ENCODE measurements around the gene DPYSL4. TPM values are rescaled to one million over a fixed set of nuclear protein-coding genes. Genes with fewer than 3 reads are reported as not detected.

DPYSL4 gene
- total RNA-seq, 2 donors from 2014 or later = 0.28 TPM; not detected in 1

DNA sequence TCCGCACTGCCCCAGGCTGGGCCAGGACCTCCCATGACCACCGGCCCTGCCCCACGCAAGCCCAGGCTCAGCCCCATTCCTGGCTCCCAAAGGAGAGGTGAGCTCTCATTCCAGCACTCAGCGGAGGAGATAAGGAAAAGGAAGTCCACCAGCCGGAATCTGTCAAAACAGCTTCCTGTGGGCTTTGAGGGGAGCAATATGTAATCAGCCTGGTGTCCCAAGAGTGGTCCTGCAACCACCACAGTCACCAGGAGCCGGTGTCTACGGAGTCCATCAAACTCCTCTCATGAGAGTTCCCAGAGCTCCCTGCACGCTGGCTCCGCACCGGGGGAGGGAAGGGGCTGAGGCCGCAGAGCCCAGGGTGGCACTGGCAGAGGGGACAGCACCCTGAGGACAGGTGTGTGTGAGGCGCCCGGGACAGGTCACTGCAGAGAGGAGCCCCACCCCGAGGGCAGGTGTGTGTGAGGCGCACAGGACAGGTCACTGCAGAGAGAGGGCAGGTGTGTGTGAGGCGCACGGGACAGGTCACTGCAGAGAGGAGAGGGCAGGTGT, 63.2 kb downstream of the DPYSL4 start:
- Histone ChIP-seq H3K9me3 (no peaks in the 10 kb centered on the region), H3K27ac (no peak overlapping the region), H3K4me1 (ENCODE audit: control insufficient read depth in 1 of 2, low read depth in 2 of 2) (no peaks in the 10 kb centered on the region), H3K4me3 (no peak overlapping the region), H3K36me3 (no peaks in the 10 kb centered on the region), H3K27me3 (replicated peaks; ENCODE audit: insufficient read depth) (no peaks in the 10 kb centered on the region)
- TF ChIP-seq, protein P1, sequence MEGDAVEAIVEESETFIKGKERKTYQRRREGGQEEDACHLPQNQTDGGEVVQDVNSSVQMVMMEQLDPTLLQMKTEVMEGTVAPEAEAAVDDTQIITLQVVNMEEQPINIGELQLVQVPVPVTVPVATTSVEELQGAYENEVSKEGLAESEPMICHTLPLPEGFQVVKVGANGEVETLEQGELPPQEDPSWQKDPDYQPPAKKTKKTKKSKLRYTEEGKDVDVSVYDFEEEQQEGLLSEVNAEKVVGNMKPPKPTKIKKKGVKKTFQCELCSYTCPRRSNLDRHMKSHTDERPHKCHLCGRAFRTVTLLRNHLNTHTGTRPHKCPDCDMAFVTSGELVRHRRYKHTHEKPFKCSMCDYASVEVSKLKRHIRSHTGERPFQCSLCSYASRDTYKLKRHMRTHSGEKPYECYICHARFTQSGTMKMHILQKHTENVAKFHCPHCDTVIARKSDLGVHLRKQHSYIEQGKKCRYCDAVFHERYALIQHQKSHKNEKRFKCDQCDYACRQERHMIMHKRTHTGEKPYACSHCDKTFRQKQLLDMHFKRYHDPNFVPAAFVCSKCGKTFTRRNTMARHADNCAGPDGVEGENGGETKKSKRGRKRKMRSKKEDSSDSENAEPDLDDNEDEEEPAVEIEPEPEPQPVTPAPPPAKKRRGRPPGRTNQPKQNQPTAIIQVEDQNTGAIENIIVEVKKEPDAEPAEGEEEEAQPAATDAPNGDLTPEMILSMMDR (IDR thresholded peaks at IDR 0.05) = no peak
- ATAC-seq (ENCODE audit: insufficient number of reproducible peaks, low FRiP score, low read depth) = no peak
- no peak for DNase-seq (ENCODE audit: low spot score)

DNA sequence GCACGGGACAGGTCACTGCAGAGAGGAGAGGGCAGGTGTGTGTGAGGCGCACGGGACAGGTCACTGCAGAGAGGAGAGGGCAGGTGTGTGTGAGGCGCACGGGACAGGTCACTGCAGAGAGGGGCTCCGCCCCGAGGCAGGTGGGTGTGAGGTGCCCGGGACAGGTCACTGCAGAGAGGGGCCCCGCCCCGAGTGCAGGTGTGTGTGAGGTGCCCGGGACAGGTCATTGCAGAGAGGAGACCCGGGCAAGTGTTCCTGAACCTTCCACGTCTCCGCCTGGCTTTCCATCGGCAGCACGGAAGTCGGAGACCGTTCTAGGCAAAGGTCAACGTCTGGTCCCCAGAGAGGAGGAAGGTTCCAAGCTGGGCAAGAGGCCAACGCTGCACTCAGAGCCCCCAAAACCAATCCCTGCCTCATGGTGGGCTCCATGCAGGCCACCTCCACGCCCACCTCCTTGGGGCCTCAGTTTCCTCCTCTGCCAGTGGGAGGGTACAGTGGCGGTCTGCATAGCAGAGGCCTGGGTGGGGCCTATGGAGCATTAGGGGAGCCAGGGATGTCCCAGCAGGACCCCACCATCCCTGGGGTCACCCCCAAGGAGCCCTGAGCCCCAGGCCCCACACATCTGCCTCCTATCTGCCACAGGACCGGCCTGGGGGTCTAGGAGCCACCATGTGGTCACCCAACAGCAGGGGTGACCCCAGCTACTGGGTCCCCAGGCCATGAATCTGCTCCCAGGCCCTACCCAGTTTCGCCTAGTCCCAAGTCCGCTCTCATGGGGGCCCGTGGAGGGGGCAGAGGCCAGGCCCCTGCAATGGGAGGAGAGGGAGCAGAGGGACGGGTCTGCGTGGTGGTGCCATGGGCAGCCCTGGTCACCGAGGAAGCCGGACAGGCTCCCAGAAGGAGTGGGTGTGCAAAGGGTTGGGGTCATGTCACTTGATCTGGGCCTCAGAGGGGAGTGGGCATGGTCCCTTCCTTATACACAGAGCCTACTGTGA, 64.0 kb downstream of the DPYSL4 start:
- Histone ChIP-seq H3K36me3 (no peaks in the 10 kb centered on the region), H3K4me3 (no peak overlapping the region), H3K4me1 (ENCODE audit: control insufficient read depth in 1 of 2, low read depth in 2 of 2) (no peaks in the 10 kb centered on the region), H3K27ac (no peak overlapping the region), H3K27me3 (replicated peaks; ENCODE audit: insufficient read depth) (no peaks in the 10 kb centered on the region), H3K9me3 (no peaks in the 10 kb centered on the region)
- ATAC-seq (ENCODE audit: insufficient number of reproducible peaks, low FRiP score, low read depth) (no peak), DNase-seq (ENCODE audit: low spot score) (no peak)
- TF ChIP-seq, protein P1 (IDR thresholded peaks at IDR 0.05) = no peak

DNA sequence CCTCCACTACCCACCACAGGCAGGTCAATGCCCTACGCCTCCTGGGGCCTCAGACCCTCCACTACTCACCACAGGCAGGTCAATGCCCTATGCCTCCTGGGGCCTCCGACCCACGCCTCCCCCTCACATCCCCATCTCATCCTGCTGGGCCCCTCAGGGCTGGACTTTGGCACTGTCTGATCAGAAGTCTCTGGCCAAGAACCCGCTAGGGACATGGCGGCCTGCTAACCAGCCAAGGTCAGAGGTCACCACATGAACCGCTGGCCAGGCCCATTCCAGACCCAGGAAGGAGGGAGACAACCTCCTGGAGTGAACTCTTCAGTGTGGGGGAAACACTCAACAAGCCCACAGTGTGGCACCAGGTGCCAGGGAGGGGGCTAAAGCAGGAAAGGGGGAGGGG, 65.2 kb downstream of the DPYSL4 start:
- no peaks in the 10 kb centered on the region for H3K36me3 ChIP-seq
- no peak overlapping the region for H3K27ac ChIP-seq
- no peaks in the 10 kb centered on the region for H3K9me3 ChIP-seq
- no peaks in the 10 kb centered on the region for H3K4me1 ChIP-seq (ENCODE audit: control insufficient read depth in 1 of 2, low read depth in 2 of 2)
- TF ChIP-seq, protein P1 (IDR thresholded peaks at IDR 0.05) = no peak
- ATAC-seq (ENCODE audit: insufficient number of reproducible peaks, low FRiP score, low read depth) (no peak), DNase-seq (ENCODE audit: low spot score) (no peak)
- H3K27me3 ChIP-seq (replicated peaks; ENCODE audit: insufficient read depth) = no peaks in the 10 kb centered on the region
- H3K4me3 ChIP-seq = no peak overlapping the region

DNA sequence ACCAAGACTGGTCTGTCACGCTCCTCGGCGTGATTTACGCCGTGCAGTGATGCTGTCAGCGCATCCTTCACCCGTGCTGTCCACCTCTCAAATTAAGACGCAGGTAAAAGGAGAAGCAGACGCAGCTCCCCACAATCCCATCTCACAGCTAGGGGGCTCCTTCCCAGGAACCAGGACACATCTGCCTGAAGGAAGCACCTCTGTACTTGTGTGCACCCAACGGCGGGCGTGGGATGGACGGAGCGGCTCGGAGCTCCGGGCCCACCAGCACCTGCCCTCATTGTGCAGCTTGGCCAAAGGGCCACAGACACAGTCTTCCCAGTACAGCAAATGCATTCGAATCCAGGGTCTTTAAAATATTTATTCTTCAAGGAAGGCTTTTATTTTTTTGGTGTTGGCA, 65.7 kb downstream of the DPYSL4 start:
- Histone ChIP-seq H3K9me3 (no peaks in the 10 kb centered on the region), H3K36me3 (no peaks in the 10 kb centered on the region), H3K4me3 (no peak overlapping the region), H3K27ac (no peak overlapping the region), H3K27me3 (replicated peaks; ENCODE audit: insufficient read depth) (no peaks in the 10 kb centered on the region), H3K4me1 (ENCODE audit: control insufficient read depth in 1 of 2, low read depth in 2 of 2) (no peaks in the 10 kb centered on the region)
- ATAC-seq (ENCODE audit: insufficient number of reproducible peaks, low FRiP score, low read depth) (no peak), DNase-seq (ENCODE audit: low spot score) (no peak)
- TF ChIP-seq, protein P1 (IDR thresholded peaks at IDR 0.05) = no peak

DNA sequence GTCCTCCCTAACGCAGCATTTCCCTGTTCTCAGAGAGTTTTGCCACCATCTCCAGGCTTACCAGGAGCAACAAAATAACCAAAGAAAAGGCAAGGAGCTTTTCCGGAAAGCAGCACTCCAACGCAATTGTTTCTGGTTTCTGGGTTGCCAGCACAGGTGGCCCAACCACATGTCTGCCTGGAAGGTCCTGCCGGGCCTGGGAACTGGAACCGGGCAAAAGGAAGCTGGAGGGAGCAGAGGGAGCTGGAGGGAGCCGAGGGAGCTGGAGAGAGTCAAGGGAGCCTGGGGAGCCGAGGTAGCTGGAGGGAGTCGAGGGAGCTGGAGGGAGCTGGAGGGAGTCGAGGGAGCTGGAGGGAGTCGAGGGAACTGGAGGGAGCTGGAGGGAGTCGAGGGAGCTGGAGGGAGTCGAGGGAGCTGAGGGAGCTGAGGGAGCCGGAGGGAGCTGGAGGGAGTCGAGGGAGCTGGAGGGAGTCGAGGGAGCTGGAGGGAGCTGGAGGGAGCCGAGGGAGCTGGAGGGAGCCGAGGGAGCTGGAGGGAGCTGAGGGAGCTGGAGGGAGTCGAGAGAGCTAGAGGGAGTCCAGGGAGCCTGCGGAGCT, 66.4 kb downstream of the DPYSL4 start:
- H3K36me3 ChIP-seq = no peaks in the 10 kb centered on the region
- TF ChIP-seq, protein P1 (IDR thresholded peaks at IDR 0.05) = no peak
- ATAC-seq (ENCODE audit: insufficient number of reproducible peaks, low FRiP score, low read depth) (no peak), DNase-seq (ENCODE audit: low spot score) (no peak)
- no peaks in the 10 kb centered on the region for H3K4me1 ChIP-seq (ENCODE audit: control insufficient read depth in 1 of 2, low read depth in 2 of 2)
- no peaks in the 10 kb centered on the region for H3K27me3 ChIP-seq (replicated peaks; ENCODE audit: insufficient read depth)
- no peaks in the 10 kb centered on the region for H3K9me3 ChIP-seq
- no peak overlapping the region for H3K27ac ChIP-seq
- H3K4me3 ChIP-seq = no peak overlapping the region
